BLaER1 (cell line): ENCODE measurements around the gene PTPRM.
"Not testable (repeated sequence)": the region's sequence is repeated elsewhere in the genome, so short reads cannot be mapped to it uniquely, and the experiment has no call there.

ENCODE experiments used
- H3K27ac ChIP-seq: shearing (Covaris generic); formaldehyde crosslinking; 2 replicates; pipeline ENCODE4 v1.8.1; 2022
- H3K27me3 ChIP-seq: shearing (Covaris generic); formaldehyde crosslinking; 2 replicates; pipeline ENCODE4 v1.8.1; 2022
- H3K36me3 ChIP-seq: shearing (Covaris generic); formaldehyde crosslinking; 2 replicates; pipeline ENCODE4 v1.8.1; 2022
- H3K4me1 ChIP-seq: shearing (Covaris generic); formaldehyde crosslinking; 2 replicates; pipeline ENCODE4 v1.8.1; 2022
- H3K4me2 ChIP-seq: shearing (Covaris generic); formaldehyde crosslinking; 2 replicates; pipeline ENCODE4 v1.8.1; 2022
- H3K4me3 ChIP-seq: shearing (Covaris generic); formaldehyde crosslinking; 2 replicates; pipeline ENCODE4 v1.8.1; 2022
- H3K9ac ChIP-seq: shearing (Covaris generic); formaldehyde crosslinking; 2 replicates; pipeline ENCODE4 v1.8.1; 2022
- H3K9me3 ChIP-seq: shearing (Covaris generic); formaldehyde crosslinking; 2 replicates; pipeline ENCODE4 v1.8.1; 2022
- H4K20me1 ChIP-seq: shearing (Covaris generic); formaldehyde crosslinking; 2 replicates; pipeline ENCODE4 v1.8.1; 2022
- Cebpa-rat ChIP-seq: shearing (Covaris generic); IDR thresholded peaks from 2 replicates; pipeline ENCODE4 v1.8.1; 2022

The PTPRM gene

DNA sequence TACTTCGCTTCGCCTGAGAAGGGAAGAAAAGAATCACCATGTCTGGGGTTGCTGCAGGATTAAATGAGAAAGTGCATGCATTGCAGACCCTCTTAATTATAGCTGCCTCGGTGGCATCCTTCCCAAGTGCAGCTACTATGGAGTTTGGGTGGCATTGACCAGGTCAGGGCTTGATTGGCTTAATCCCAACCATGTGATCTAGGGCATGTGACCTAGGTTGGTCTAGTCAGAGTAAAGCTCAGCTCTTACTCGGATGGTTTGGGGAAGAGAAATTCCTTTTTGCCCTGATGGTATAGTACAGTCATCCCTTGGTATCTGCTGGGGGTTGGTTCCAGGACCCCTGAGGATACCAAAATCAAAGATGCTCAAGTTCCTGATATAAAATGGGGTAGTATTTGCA is 863.9 kb downstream of the PTPRM start:
- no peaks in the 10 kb centered on the region for H3K36me3 ChIP-seq
- TF ChIP-seq Cebpa-rat: no peak
- no peaks in the 10 kb centered on the region for H3K27me3 ChIP-seq
- H4K20me1 ChIP-seq: no peaks in the 10 kb centered on the region
- no peaks in the 10 kb centered on the region for H3K4me1 ChIP-seq
- H3K9ac ChIP-seq: no peak overlapping the region
- H3K4me3 ChIP-seq: no peak overlapping the region
- no peaks in the 10 kb centered on the region for H3K9me3 ChIP-seq
- no peak overlapping the region for H3K4me2 ChIP-seq
- H3K27ac ChIP-seq: no peak overlapping the region

DNA sequence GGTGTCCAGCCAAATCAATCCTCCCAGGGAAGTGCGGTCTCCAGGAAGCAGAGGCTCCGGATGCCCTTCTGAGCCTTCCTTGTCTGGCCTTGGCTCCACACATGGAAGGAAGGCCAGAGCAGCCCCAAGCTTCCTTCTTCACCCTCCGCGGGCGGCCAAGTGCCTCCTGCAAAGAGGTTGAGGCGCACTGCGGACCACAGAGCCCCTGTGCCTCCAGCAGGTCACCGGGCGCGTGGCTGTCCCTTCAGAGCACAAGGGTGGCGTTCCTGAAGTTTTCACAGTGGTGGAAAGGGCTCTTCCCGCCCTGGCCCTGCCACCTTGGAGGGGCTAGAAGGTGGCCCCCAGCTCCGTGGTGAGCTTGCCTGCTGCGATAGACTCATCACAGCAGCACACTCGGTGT is 866.2 kb downstream of the PTPRM start:
- no peak for TF ChIP-seq Cebpa-rat
- no peaks in the 10 kb centered on the region for H3K4me1 ChIP-seq
- H3K4me2 ChIP-seq: no peak overlapping the region
- H3K27ac ChIP-seq: no peak overlapping the region
- H3K9ac ChIP-seq: no peak overlapping the region
- H4K20me1 ChIP-seq: no peaks in the 10 kb centered on the region
- no peaks in the 10 kb centered on the region for H3K36me3 ChIP-seq
- H3K4me3 ChIP-seq: no peak overlapping the region
- H3K27me3 ChIP-seq: no peaks in the 10 kb centered on the region
- H3K9me3 ChIP-seq: no peaks in the 10 kb centered on the region

DNA sequence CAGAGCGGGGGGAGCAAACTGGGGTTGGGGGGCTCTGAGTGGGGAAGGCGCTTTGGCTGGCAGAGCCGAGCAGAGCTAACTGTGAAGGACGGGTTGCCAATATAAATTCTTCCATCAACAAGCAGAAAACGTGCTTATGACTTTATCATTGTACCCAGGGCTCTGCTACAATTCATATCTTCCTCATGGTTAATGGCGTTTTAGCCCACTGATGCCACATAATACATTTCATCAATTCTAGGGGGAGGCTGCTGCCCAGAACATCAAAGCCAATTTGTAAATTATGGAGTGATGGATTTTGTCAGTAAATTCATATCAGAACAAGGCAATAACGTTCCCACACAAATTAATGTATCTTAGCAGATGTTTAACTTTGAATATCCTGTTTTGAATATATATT is 866.7 kb downstream of the PTPRM start:
- Histone ChIP-seq H4K20me1 (no peaks in the 10 kb centered on the region), H3K36me3 (no peaks in the 10 kb centered on the region), H3K4me1 (no peaks in the 10 kb centered on the region), H3K4me3 (no peak overlapping the region), H3K27me3 (no peaks in the 10 kb centered on the region), H3K4me2 (no peak overlapping the region), H3K9me3 (peaks cover 2% of the 10 kb centered on the region; the same call in 1 of the 2 replicates), H3K9ac (no peak overlapping the region), H3K27ac (no peak overlapping the region)
- TF ChIP-seq Cebpa-rat: no peak

DNA sequence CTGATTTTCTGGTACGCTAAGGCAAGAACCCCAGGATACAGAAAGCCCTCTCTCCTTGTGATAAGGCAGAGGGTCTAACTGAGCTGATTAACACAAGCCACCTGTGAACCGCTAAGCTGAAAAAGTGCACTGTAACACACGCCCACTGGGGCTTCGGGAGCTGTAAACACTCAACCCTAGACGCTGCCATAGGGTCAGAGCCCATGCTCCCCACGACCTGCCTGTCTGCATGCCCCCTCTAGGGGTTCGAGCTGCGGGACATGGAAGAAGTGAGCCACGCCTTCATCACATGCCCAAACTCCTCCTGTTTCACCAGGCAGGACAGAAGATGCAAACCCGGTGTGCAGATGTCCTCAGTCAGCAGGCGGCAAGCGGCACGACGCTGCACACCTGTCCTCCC is 868.3 kb downstream of the PTPRM start:
- H4K20me1 ChIP-seq: no peaks in the 10 kb centered on the region
- H3K4me1 ChIP-seq: no peaks in the 10 kb centered on the region

DNA sequence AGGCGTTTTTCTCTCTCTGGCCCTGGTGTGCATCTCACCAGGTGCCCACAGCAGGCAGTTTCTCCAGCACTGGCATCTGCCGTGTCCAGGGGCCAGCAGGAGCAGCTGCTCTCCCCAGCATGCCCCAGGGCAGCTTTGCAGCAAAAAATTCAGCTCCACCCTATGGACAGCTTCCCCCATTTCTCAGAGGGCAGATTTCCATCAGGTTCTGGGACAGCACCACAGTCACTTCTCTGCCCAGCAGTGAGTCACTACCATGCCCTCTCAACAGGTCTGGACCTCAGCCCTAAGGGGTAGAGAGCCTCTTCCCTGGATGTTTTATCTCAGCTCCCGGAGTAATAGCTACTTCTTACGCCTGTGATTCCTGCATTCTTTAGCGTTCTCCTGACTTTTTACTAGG is 871.9 kb downstream of the PTPRM start:
- Histone ChIP-seq H3K27me3 (no peaks in the 10 kb centered on the region), H3K9me3 (peaks cover 22% of the 10 kb centered on the region), H3K4me2 (no peak overlapping the region), H3K4me1 (no peaks in the 10 kb centered on the region), H3K9ac (no peak overlapping the region), H3K27ac (no peak overlapping the region), H4K20me1 (no peaks in the 10 kb centered on the region), H3K36me3 (no peaks in the 10 kb centered on the region), H3K4me3 (no peak overlapping the region)
- TF ChIP-seq Cebpa-rat: no peak

More for the DNA sequence above, 868.3 kb downstream of the PTPRM start:
- peaks cover 14% of the 10 kb centered on the region for H3K9me3 ChIP-seq
- no peak overlapping the region for H3K4me2 ChIP-seq
- no peak overlapping the region for H3K27ac ChIP-seq
- H3K9ac ChIP-seq: no peak overlapping the region
- no peak for TF ChIP-seq Cebpa-rat
- H3K36me3 ChIP-seq: no peaks in the 10 kb centered on the region
- no peaks in the 10 kb centered on the region for H3K27me3 ChIP-seq
- H3K4me3 ChIP-seq: no peak overlapping the region

DNA sequence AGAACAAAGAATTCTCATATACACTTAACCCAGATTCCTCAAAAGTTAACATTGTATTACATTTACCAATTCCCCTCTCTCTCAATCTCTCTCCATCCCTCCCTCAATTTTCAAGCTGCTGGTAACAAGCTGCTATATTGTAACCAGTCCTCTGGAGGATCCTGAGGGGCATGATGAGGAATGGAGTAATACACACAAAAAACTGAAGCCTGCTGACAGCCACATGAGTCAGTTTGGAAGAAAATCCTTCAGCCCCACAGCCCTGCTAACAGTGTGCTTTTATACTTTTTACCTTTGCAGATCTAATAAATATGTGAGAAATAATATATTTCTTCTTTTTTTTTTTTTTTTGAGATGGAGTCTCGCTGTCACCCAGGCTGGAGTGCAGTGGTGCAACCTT is 876.4 kb downstream of the PTPRM start:
- no peaks in the 10 kb centered on the region for H3K27me3 ChIP-seq
- no peaks in the 10 kb centered on the region for H3K36me3 ChIP-seq
- H3K4me1 ChIP-seq: no peaks in the 10 kb centered on the region
- H3K9ac ChIP-seq: no peak overlapping the region
- TF ChIP-seq Cebpa-rat: no peak
- H3K4me2 ChIP-seq: no peak overlapping the region
- H3K4me3 ChIP-seq: no peak overlapping the region
- peaks cover 22% of the 10 kb centered on the region for H3K9me3 ChIP-seq
- no peaks in the 10 kb centered on the region for H4K20me1 ChIP-seq
- no peak overlapping the region for H3K27ac ChIP-seq

DNA sequence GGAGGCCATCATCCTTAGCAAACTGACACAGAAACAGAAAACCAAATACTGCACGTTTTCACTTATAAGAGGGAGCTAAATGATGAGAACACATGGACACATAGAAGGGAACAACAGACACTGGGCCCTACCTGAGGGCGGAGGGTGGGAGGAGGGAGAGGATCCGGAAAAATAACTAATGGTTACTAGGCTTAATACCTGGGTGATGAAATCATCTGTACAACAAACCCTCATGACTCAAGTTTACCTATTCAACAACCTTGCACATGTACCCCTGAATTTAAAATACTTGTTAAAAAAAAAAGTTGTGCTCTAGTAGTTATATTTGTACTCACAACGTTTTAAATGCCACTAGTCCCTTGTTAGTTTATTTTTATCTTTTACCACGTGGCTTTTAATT is 879.8 kb downstream of the PTPRM start:
- not testable (repeated sequence) for H3K4me3 ChIP-seq, H3K4me1 ChIP-seq, H4K20me1 ChIP-seq, H3K27ac ChIP-seq, H3K9me3 ChIP-seq, H3K36me3 ChIP-seq, H3K27me3 ChIP-seq, H3K4me2 ChIP-seq, H3K9ac ChIP-seq

DNA sequence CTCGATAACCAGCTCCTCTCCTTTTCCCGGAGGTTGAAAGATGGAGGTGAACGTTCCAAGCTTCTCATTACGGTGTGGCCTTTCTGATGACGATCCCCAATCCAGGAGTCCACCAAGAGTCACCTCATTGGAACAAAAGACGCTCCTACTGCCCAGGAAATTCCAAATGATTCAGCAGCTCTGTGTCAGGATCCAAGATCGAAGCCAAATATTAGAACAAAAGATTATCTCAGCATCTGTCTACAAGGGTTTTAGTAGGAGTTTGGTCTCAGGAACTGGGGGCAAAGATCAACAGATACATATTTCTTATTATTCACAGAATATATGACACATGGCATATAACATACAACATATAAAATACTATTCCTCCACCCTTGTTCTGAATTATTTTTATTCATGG is 881.0 kb downstream of the PTPRM start:
- no peaks in the 10 kb centered on the region for H4K20me1 ChIP-seq
- no peaks in the 10 kb centered on the region for H3K9me3 ChIP-seq
- no peaks in the 10 kb centered on the region for H3K36me3 ChIP-seq
- no peak overlapping the region for H3K9ac ChIP-seq
- H3K4me1 ChIP-seq: no peaks in the 10 kb centered on the region
- no peak overlapping the region for H3K4me2 ChIP-seq
- no peak for TF ChIP-seq Cebpa-rat
- H3K27me3 ChIP-seq: no peaks in the 10 kb centered on the region
- H3K4me3 ChIP-seq: no peak overlapping the region
- H3K27ac ChIP-seq: no peak overlapping the region

DNA sequence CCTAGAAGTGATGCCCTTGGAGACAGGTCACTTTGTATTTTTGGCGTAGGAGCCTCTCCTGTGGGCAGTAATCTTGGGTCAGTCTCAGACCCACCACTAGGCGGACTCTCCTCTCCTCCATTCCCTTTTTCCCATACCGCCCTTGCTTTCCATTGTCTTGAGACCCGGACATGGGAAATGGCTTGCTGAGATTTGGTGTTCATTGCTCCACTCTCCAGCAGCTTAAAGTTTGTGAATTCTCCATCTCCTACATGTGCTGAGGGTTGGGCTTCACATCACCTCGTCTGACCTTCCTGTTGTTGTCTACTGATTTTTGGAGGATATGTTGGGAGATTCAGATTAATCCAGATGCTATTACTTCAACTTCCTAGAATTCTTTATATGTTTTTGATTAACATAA is 882.9 kb downstream of the PTPRM start:
- Histone ChIP-seq H3K27me3 (no peaks in the 10 kb centered on the region), H3K4me3 (no peak overlapping the region), H3K27ac (no peak overlapping the region), H3K9ac (no peak overlapping the region), H3K4me2 (no peak overlapping the region), H4K20me1 (no peaks in the 10 kb centered on the region), H3K4me1 (0 out of 2 replicates have a peak, but pooled peaks cover 3% of the 10 kb centered on the region), H3K9me3 (no peaks in the 10 kb centered on the region), H3K36me3 (no peaks in the 10 kb centered on the region)
- TF ChIP-seq Cebpa-rat: no peak

DNA sequence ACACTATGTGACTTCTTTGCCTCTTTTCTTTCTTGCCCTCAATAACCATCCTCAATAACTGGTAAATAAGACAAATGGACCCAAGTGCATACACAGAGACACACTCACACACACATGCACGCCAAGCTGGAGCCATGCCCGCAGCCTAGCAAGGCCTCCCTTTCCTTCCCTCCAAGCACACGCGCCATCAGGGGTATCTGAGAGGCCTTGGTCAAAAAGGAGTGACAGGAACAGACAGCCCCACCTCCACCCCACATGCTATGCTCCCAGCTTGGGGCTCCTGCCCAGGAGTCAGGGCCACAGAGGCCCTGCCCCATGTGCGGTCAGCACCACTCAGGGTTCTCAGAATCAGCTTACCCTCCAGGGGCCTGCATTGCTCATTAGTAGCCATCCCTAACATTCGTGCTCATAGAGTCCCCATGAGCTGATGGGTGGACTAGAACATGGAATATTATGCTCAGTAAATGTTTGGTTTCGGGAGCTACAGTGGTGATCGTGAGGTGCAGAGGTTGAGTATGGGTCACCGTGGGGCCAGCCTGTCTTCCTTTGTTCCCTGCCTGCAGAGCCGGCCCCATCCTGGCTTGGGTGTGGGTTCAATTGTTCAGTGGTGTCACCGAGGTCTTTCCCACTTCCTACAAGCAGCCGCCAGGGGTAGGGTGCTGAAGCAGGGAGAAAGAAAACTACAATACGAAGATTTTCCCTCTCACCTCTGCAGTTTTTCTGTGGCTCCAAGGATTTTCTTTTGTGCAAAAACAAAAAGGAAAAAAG is 884.0 kb downstream of the PTPRM start:
- no peaks in the 10 kb centered on the region for H4K20me1 ChIP-seq
- no peaks in the 10 kb centered on the region for H3K36me3 ChIP-seq
- no peak overlapping the region for H3K4me2 ChIP-seq
- H3K4me3 ChIP-seq: no peak overlapping the region
- 0 out of 2 replicates have a peak, but pooled peaks cover 9% of the 10 kb centered on the region for H3K4me1 ChIP-seq
- H3K9ac ChIP-seq: no peak overlapping the region
- H3K27me3 ChIP-seq: no peaks in the 10 kb centered on the region
- no peak overlapping the region for H3K27ac ChIP-seq
- no peaks in the 10 kb centered on the region for H3K9me3 ChIP-seq
- TF ChIP-seq Cebpa-rat: no peak

DNA sequence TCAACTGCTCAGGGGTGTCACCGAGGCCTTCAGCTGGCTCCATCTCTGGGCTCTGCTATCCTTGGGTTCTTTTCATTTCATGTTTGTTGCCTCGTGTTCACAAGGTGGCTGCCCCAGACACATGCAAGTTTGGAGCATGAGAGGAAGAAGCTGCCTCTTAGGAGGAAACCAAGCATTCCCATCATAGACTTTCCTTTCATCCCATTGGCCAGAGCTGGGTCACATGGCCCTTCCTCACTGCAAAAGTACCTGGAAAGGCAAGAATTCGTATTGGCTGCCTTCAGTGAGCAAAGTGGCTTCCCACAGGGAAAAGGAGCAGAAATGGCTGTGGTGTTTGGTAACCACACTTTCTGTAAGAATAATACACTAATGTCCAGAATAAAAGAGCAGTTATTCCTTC is 886.4 kb downstream of the PTPRM start:
- TF ChIP-seq Cebpa-rat: no peak
- Histone ChIP-seq H4K20me1 (no peaks in the 10 kb centered on the region), H3K4me3 (no peak overlapping the region), H3K4me2 (no peak overlapping the region; the same call in 1 of the 2 replicates), H3K4me1 (0 out of 2 replicates have a peak, but pooled peaks cover 9% of the 10 kb centered on the region), H3K27ac (no peak overlapping the region), H3K9me3 (no peaks in the 10 kb centered on the region), H3K36me3 (no peaks in the 10 kb centered on the region), H3K27me3 (no peaks in the 10 kb centered on the region), H3K9ac (no peak overlapping the region)
